Superior temporal gyrus (tissue), 1 donor: ENCODE data around the gene MPO.
A peak's percentile ranks its signal among the peaks of the same experiment; 100 is the strongest.

ENCODE experiments used
- DNase-seq: peaks from one replicate; pipeline ENCODE4 v3.0.0-alpha.2; 2016; ENCODE audit errors: extremely low spot score

Gene MPO

DNA sequence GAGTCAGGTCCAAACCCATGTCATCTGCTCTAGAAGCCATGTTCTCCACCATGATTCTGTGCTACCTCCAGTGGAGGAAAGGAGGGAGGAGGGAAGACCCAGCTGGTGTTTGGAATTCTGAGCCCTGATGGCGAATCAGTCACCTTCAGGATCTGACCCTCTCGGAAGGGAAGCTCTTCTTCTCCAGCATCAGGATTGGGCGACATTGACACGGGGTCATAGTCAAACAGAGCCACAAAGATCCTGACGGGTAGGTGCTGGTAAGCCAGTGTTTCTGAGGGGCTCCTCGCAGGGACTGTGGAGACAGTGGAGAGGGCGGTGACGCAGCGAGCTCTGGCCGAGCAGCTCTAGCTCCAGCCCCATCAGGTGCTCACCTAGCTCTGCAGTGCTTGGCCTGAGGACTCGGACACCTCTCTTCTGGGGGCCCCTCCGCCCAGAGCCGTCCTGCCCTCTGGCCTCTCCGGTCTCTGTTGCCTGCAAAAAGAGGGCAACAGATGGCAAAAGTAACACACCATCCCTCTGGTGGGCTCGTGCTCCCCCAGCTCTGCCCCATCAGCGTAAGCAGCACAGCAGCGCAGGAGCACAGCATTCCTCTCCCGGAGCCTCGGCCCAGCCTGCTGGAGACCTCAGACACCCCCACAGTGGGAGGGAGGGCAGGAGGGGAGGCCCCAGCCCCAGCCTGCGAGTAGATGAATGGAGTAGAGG, 26.9 kb upstream of the MPO start:
- no peak for DNase-seq

- DNase-seq, result no peak
Measured at GRCh38 chr17:58306131-58306951, 25.6 kb upstream of the MPO start.

DNA sequence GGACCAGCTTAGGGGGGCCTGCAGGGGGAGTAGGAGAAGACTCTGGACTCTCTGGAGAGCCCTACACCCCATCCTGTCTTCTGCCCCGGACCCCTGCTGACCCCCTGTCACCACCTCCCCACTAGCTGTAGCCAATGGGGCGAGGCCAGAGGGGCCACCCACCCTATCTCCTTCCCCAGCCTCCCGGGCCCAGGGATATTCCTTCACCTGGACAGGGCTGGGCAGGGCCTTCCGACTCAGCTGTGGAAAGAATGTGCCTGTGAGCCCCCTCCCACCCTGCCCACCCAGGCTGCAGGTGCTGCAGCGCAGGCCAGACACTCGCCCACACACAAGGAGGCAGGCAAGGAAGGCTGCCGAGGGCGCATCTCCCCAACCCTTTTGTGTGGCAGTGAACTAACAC, 24.9 kb upstream of the MPO start:
- DNase-seq, result no peak

DNA sequence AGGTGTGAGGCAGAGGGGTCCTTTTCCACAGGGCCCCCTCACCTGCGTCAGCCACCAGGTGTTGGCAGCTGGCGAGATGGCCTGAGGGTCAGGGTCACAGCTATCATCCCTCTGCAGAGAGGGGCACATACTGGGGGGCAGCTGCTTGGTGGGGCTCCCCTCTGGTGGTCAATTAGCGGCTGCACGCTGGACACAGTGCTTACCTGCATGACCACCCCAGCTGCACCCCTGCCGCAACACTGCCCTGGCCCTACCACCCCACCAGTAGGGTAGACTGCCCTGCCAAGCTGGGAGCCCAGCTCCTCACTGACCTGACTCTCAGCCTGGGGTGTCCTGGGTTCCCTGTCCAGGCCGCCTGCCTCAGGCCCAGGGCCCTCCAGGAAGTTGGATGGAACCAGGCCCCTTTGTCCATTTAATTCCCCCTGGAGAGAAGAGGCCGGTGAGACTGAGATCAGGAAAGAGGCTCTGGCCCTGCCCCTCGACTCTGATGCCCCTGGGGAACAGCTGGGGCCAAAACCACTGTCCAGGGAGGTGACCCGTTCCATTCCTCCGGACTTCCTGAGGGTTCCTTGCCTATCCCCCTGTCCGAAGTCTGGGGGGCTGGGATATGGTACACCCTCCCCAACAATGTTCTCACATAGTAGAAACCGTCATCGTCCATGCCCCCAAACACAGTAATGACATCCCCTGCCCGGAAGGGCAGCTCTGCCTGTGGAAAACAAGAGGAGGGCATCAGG, 24.2 kb upstream of the MPO start:
- DNase-seq, result no peak

DNA sequence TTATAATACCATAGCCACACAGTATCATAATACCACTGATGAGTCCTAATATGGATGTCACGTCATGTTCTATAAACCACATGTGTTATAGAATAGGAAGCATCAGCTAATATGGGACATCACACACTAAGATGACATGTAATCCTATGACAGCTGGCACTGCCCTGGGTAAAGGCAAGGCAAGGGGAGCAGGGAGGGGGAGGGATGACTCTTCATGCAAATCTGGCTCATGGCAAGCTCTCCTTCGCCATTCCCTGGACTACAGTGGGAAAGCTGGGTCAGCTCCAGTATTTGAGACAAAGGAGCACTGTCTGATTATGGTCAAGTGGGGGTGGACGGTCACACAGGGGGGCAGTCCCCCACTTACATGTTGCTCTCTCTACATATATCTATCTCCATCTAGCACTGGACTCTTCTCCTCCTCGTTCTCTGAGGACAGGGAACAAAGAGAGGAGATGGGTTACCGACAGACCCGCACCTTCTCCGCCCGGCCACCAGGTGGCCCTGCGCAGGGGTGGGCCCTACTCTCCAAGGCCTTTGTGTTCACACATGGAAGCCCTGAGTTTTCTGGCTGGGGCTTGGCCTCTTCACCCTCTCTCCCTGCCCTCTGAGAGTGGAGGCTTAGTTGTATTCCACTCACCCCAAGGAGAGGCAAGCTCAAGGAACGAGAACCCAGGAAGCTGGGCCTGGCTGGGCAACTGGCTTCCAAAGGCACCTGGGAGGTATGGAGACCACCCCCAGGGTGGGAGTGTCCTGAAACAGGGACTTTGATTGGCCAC, 23.4 kb upstream of the MPO start:
- DNase-seq, result peak; percentile 38

DNA sequence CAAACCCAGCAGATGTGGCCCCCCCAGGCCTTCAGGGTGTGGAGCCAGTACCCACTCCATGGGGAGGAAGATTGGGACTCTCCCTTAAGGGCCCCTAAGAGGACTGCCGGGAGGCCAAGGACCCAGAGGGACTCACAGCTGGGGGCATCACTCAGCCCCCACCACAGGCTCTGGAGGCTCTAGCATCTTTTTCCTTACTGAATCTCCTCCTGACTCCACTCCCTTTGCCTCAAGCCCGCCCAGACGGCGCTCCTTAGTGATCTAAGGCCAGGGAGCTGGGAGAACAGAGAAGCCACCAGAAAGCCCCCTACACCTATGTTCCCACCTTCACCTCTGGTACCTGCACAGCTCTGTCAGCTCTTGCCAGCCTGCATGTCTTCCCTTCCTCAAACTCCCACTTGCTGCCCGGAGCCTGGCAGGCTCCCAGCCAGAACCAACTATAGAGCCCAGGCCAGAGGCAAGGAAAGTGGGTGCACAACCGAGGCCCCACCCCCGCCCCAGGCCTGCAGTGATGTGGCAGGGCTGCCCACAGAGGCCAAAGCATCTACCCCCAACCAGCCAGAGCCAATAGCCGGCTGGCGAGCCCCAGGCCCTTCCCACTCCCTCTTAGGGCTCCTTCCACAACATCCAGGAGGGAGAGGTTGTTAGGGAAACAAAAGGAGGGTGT, 22.3 kb upstream of the MPO start:
- no peak for DNase-seq

- no peak for DNase-seq
Measured at GRCh38 chr17:58302171-58302918, 21.6 kb upstream of the MPO start.

GRCh38 chr17:58301504-58302150, 20.9 kb upstream of the MPO start:
- no peak for DNase-seq

GRCh38 chr17:58300336-58300735, 19.6 kb upstream of the MPO start:
- DNase-seq, result no peak

GRCh38 chr17:58294034-58294433, 13.3 kb upstream of the MPO start:
- no peak for DNase-seq

GRCh38 chr17:58291246-58291645, 10.5 kb upstream of the MPO start:
- no peak for DNase-seq

GRCh38 chr17:58289869-58290268, 9.1 kb upstream of the MPO start:
- no peak for DNase-seq

GRCh38 chr17:58285422-58285810, 4.7 kb upstream of the MPO start:
- DNase-seq, result no peak

DNA sequence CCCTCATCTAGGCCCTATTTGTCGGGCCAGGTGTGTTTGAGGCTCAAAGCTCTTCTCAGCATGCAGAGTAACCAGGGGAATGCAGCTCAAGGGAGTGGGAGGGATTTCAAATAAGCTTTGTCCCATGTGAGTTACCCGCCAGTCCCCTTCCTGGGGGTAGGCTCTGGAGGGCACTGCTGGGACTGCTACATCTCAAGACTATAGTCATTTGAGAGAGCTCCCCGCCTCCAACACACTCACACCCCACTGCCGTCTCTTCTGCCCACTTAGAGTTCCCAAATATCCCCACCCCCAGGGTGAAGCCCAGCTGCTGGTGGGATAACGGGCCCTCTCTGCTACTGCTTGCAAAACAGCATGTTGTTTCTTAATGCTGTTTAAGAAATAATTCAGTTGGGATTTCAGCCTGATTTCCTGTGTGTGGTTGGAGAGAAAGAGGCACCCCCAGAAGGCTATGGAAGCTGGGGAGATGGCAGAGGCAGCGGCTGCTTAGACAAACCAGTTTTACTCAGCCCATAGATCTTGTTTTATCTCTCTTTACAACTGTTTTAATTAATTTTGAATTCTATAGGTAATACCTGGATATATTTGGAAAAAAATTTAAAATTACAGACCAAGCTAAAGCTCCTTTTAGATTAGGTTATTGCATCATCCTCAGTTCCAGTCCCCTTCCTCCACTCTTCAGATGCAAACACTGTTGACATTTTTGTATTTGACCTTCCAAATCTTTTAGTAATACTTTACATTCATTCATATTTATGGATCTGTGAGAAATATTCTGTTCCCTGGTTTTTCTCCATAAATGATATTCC, 4.1 kb upstream of the MPO start:
- no peak for DNase-seq

DNA sequence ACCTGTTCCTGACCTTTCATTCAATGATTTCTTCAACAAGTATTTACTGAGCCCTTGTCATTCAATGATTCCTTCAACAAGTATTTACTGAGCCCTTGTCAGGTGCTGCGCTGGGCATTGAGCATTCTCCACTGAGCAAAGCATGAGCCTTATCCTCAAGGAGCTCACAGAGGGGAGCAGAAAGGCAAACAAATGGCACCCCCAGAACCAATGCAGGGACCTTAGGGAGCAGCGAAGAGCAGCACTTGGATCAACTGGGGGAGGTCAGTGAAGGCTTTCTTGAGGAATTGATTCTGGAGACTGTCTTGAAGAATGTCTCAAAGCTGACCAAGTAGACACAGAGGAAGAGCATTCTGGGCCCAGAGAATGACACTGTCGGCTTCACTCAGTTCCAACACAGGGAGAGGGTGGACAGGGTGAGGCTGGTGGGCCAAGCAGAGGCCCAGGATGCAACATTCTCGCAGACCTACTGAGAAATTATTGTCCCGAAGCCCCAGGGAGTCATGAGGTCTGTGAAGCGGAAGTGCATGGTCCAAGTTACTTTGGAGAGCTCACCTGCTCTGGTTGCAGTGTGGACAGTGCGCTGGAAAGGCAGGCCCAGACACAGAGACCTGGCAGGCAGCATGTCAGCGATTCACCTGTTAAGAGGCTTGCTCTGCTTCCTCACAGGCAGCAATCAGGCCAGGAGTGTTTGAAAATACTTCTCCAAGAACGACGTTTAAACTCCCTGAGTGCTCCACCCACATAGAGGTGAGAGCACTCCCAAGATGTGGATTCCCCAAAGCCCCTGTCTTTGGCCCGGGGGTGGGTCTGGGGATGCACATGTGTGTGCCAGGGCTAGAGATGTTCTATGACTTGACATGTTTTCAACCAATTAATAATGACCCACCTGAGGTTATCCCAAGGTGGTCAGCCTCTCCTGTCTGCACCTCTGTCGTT, 3.2 kb upstream of the MPO start:
- no peak for DNase-seq

DNA sequence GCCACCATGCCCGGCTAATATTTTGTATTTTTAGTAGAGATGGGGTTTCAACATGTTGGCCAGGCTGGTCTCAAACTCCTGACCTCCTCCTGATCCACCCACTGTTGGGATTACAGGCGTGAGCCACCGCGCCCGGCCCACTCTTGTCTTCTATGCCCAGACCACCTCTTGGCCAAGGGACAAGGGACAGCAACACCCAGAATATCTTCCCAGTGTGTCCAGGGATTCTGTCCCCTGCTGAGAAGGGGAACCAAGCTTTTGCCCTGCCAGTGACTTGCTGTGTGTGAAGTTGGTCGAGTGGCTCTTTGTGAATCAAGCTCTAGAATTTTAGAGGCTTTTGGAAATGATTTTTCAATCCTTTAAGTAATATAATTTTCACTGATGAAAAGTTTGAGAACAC, 1.7 kb upstream of the MPO start:
- DNase-seq, result no peak

GRCh38 chr17:58281511-58282011, 826 bp upstream of the MPO start:
- DNase-seq, result no peak
